HepG2 (cell line): ENCODE results near the gene RPL3. TPM values are rescaled to one million over a fixed set of nuclear protein-coding genes. Genes with fewer than 3 reads are reported as not detected.

ENCODE experiments used
- AGO2 ChIP-seq: fragments of 200-400 bp; formaldehyde crosslinking; optimal IDR thresholded peaks from 2 replicates; pipeline ENCODE3; 2017; ENCODE audit warnings: mild to moderate bottlenecking, low read depth, low read length, moderate library complexity
- BCLAF1 ChIP-seq: fragments of 450-650 bp; IDR thresholded peaks from 2 replicates; pipeline ENCODE4 v1.6.1; 2017; ENCODE audit warnings: mild to moderate bottlenecking
- HNRNPL ChIP-seq: fragments of 200-400 bp; formaldehyde crosslinking; IDR thresholded peaks from 2 replicates; pipeline ENCODE4 v1.6.1; 2017; ENCODE audit warnings: mild to moderate bottlenecking, low read depth, low read length
- MYC ChIP-seq: sonication (generic); formaldehyde crosslinking; IDR thresholded peaks from 2 replicates; pipeline ENCODE4 v1.9.0; 2021; ENCODE audit warnings: missing genetic modification reagents, borderline replicate concordance
- NR2F2 ChIP-seq: IDR thresholded peaks from 2 replicates; pipeline ENCODE4 v1.6.1; 2012; ENCODE audit warnings: low read depth, inconsistent platforms, borderline replicate concordance
- RNF219 ChIP-seq: sonication (generic); formaldehyde crosslinking; IDR thresholded peaks from 2 replicates; pipeline ENCODE4 v1.5.0; 2020; ENCODE audit warnings: mild to moderate bottlenecking, missing genetic modification reagents
- SMC3 ChIP-seq: IDR thresholded peaks from 2 replicates; pipeline ENCODE4 v1.6.1; 2011; ENCODE audit warnings: low read length, improper control_type of control experiment
- TOPORS ChIP-seq: sonication (generic); formaldehyde crosslinking; IDR thresholded peaks from 2 replicates; pipeline ENCODE4 v1.8.0; 2023; ENCODE audit warnings: mild to moderate bottlenecking, missing genetic modification reagents
- XBP1 ChIP-seq: sonication (generic); formaldehyde crosslinking; IDR thresholded peaks from 2 replicates; pipeline ENCODE4 v1.5.0; 2020; ENCODE audit warnings: missing genetic modification reagents
- ZBED4 ChIP-seq: sonication (generic); formaldehyde crosslinking; IDR thresholded peaks from 2 replicates; pipeline ENCODE4 v1.4.0; 2020; ENCODE audit warnings: missing genetic modification reagents, borderline replicate concordance
- ZBTB49 ChIP-seq: sonication (generic); formaldehyde crosslinking; IDR thresholded peaks from 2 replicates; pipeline ENCODE4 v1.4.0; 2020; ENCODE audit warnings: missing genetic modification reagents, borderline replicate concordance
- ZC3H4 ChIP-seq: sonication (generic); formaldehyde crosslinking; IDR thresholded peaks from 2 replicates; pipeline ENCODE4 v1.4.0; 2020; ENCODE audit warnings: missing genetic modification reagents, borderline replicate concordance
- ZNF207 ChIP-seq: fragments of 450-650 bp; IDR thresholded peaks from 2 replicates; pipeline ENCODE4 v1.6.1; 2016; ENCODE audit warnings: antibody characterized with exemption, borderline replicate concordance
- ZNF713 ChIP-seq: sonication (generic); formaldehyde crosslinking; IDR thresholded peaks from 2 replicates; pipeline ENCODE4 v1.4.0; 2020; ENCODE audit warnings: mild to moderate bottlenecking, missing genetic modification reagents
- ZNF879 ChIP-seq: sonication (generic); formaldehyde crosslinking; IDR thresholded peaks from 2 replicates; pipeline ENCODE4 v1.8.1; 2023; ENCODE audit warnings: missing genetic modification reagents
- polyA plus RNA-seq, 8 experiments: library from polyadenylated mRNA; depleted of rRNA in 3 of 8; stranded (reverse) in 7 of 8; unstranded in 1 of 8; fragments of >200 nt; fragmentation: Illumina TruSeq in 4 of 8; extraction: Trizol in 4 of 8; gene quantifications; 2 replicates each; pipeline versions ENCODE4 v1.2.1 to v1.2.3, GENCODE V29; 2011 to 2016; ENCODE audit warnings: low read depth in 4 of 8, missing spikeins in 1 of 8, mixed read lengths in 1 of 8; ENCODE audit not compliant: insufficient read depth in 1 of 8
- total RNA-seq, 5 experiments: library from RNA; depleted of rRNA; stranded (reverse); fragments of >200 nt; fragmentation: Illumina TruSeq; extraction: Trizol; gene quantifications; 2 replicates each; pipeline ENCODE4 v1.2.3, GENCODE V29; 2016; ENCODE audit warnings: low read depth in 1 of 5
- TF ChIP-seq, protein P1 (sequence below): sonication (generic); formaldehyde crosslinking; IDR thresholded peaks from 2 replicates; pipeline ENCODE4 v1.5.0; 2020; ENCODE audit warnings: missing genetic modification reagents, mild to moderate bottlenecking, borderline replicate concordance

The RPL3 gene
- total and polyA plus RNA-seq, 2 of the 13 experiments (the other 11 are each of a cell fraction or from before 2014, with no cell fraction given): 1,051 to 3,279 TPM

- no peak for TF ChIP-seq ZNF713
- TF ChIP-seq ZNF207: no peak
- TF ChIP-seq SMC3: no peak
- TF ChIP-seq, protein P1, sequence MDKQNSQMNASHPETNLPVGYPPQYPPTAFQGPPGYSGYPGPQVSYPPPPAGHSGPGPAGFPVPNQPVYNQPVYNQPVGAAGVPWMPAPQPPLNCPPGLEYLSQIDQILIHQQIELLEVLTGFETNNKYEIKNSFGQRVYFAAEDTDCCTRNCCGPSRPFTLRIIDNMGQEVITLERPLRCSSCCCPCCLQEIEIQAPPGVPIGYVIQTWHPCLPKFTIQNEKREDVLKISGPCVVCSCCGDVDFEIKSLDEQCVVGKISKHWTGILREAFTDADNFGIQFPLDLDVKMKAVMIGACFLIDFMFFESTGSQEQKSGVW (CRISPR knock-in tag): no peak
- TF ChIP-seq ZBTB49 (CRISPR knock-in tag): no peak
- TF ChIP-seq ZNF879 (CRISPR knock-in tag): no peak
- TF ChIP-seq NR2F2: no peak
- no peak for TF ChIP-seq RNF219
- TF ChIP-seq TOPORS (CRISPR knock-in tag): no peak
- TF ChIP-seq ZC3H4 (CRISPR knock-in tag): peak; percentile 27; the same call in 1 of the 2 replicates
- peak; percentile 97 for TF ChIP-seq AGO2
- TF ChIP-seq BCLAF1: no peak
- TF ChIP-seq HNRNPL: 0 out of 2 replicates have a peak, but pooled peaks have one; percentile 14
- no peak for TF ChIP-seq XBP1
- no peak for TF ChIP-seq ZBED4 (CRISPR knock-in tag)
- TF ChIP-seq MYC (CRISPR knock-in tag): no peak
These were observed 7.6 kb downstream of the RPL3 start (continued) for GRCh38 chr22:39311592-39312400.
